OCI-LY1 (cell line): Measurements from ENCODE around the gene MON1A.

ENCODE experiments used
- H2AFZ ChIP-seq: fragments of 200-600 bp; sonication (generic), shearing (Covaris generic); 2 replicates; pipeline ENCODE4 v1.6.0; 2014; ENCODE audit warnings: antibody characterized with exemption, mild to moderate bottlenecking, low read length
- H3F3A ChIP-seq: fragments of 200-600 bp; sonication (generic), shearing (Covaris generic); 2 replicates; pipeline ENCODE4 v1.6.0; 2014; ENCODE audit warnings: mild to moderate bottlenecking, antibody characterized with exemption, low read length, moderate library complexity; ENCODE audit not compliant: insufficient read depth
- H3K27ac ChIP-seq: fragments of 200-600 bp; sonication (generic); 2 replicates; pipeline ENCODE4 v1.5.1; 2014; ENCODE audit warnings: low read length, mixed run types, mild to moderate bottlenecking, low read depth; ENCODE audit not compliant: poor library complexity, severe bottlenecking
- H3K27me3 ChIP-seq: fragments of 200-600 bp; sonication (generic); 2 replicates; pipeline ENCODE4 v1.6.0; 2014; ENCODE audit warnings: antibody characterized with exemption, mild to moderate bottlenecking, low read length, moderate library complexity; ENCODE audit not compliant: insufficient read depth
- H3K36me3 ChIP-seq: fragments of 200-600 bp; sonication (generic); 2 replicates; pipeline ENCODE4 v1.6.1; 2014; ENCODE audit warnings: mild to moderate bottlenecking, antibody characterized with exemption, low read length, moderate library complexity, mixed read lengths; ENCODE audit not compliant: insufficient read depth
- H3K4me1 ChIP-seq: fragments of 200-600 bp; sonication (generic); 2 replicates; pipeline ENCODE4 v1.5.1; 2014; ENCODE audit warnings: mild to moderate bottlenecking, low read length, moderate library complexity; ENCODE audit not compliant: insufficient read depth, severe bottlenecking
- H3K4me2 ChIP-seq: fragments of 200-600 bp; sonication (generic), shearing (Covaris generic); 2 replicates; pipeline ENCODE4 v1.6.1; 2014; ENCODE audit warnings: low read length
- H3K4me3 ChIP-seq: fragments of 200-600 bp; sonication (generic); 2 replicates; pipeline ENCODE4 v1.5.1; 2014; ENCODE audit warnings: low read length, low read depth, mild to moderate bottlenecking, mixed read lengths; ENCODE audit not compliant: poor library complexity, severe bottlenecking
- H3K79me2 ChIP-seq: fragments of 200-600 bp; shearing (Covaris generic); 2 replicates; pipeline ENCODE4 v1.6.1; 2016; ENCODE audit warnings: mixed run types, low read length, mixed read lengths; ENCODE audit not compliant: insufficient read depth
- H3K9ac ChIP-seq: fragments of 200-600 bp; sonication (generic), shearing (Covaris generic); 2 replicates; pipeline ENCODE4 v1.6.1; 2014; ENCODE audit warnings: mild to moderate bottlenecking, low read length, mixed read lengths
- H3K9me2 ChIP-seq: fragments of 200-600 bp; sonication (generic), shearing (Covaris generic); 2 replicates; pipeline ENCODE4 v1.6.1; 2014; ENCODE audit warnings: low read depth, mild to moderate bottlenecking, low read length, mixed read lengths
- H3K9me3 ChIP-seq: fragments of 200-600 bp; shearing (Covaris generic); 2 replicates; pipeline ENCODE4 v1.6.1; 2014; ENCODE audit warnings: low read length, mixed read lengths
- H4K20me1 ChIP-seq: fragments of 200-600 bp; sonication (generic), shearing (Covaris generic); 2 replicates; pipeline ENCODE4 v1.6.0; 2016; ENCODE audit warnings: mild to moderate bottlenecking, low read length; ENCODE audit not compliant: insufficient read depth
- CTCF ChIP-seq: fragments of 200-600 bp; sonication (generic), shearing (Covaris generic); IDR thresholded peaks from 2 replicates; pipeline ENCODE4 v1.5.1; 2017; ENCODE audit warnings: mild to moderate bottlenecking, antibody characterized with exemption, low read length, moderate library complexity, mixed read lengths
- EZH2 ChIP-seq: fragments of 200-600 bp; sonication (generic), shearing (Covaris generic); IDR thresholded peaks from 2 replicates; pipeline ENCODE4 v1.8.0; 2017; ENCODE audit warnings: borderline replicate concordance, mixed run types, mild to moderate bottlenecking, antibody characterized with exemption, low read length, moderate library complexity, mixed read lengths

Gene MON1A

DNA sequence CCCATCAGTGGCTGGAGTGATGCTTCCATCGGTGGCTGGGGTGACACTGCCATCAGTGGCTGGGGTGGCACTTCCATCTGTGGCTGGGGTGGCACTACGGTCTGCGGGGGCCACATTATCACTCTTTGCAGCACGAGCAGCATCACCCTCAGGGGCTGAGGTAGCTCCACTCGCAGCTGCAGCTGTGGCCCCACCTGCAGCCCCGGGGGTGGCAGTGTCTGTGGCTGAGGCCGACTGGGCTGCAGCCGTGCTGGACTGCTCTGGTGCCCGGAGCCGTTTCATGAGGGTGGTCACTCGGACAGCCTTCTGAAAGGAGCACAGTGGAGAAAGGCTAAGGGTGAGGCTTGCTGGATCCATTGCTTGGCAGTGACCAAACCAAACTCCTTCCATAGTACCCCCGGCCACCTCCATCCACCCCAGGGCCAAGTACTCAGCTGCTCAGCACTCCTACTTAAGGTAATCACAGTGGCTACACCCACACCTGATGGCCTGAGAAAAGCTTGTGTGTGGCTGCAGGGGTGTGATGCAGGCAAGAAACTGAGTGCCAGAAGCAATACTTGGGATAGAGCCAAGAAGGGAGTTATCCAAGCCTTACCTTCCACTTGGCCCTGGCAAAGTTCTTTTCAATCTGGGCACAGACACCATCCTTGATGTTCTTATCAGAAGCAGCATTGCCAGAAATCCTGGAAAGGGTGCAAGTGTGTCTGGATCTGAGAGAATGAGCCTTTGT lies 69.9 kb downstream of the MON1A start:
- Histone ChIP-seq H3K36me3 (no peaks in the 10 kb centered on the region), H3K4me3 (no peak overlapping the region), H4K20me1 (no peaks in the 10 kb centered on the region), H3K27me3 (no peaks in the 10 kb centered on the region; the same call in 1 of the 2 replicates), H3K27ac (no peak overlapping the region), H3K9ac (no peak overlapping the region), H3K9me2 (no peaks in the 10 kb centered on the region), H3F3A (no peaks in the 10 kb centered on the region), H2AFZ (no peak overlapping the region), H3K4me2 (no peak overlapping the region), H3K79me2 (peaks cover 12% of the 10 kb centered on the region), H3K9me3 (no peaks in the 10 kb centered on the region), H3K4me1 (peaks cover 16% of the 10 kb centered on the region)
- TF ChIP-seq EZH2 (no peak), CTCF (no peak)
